ENCODE data around the gene SKIDA1.

Gene SKIDA1

DNA sequence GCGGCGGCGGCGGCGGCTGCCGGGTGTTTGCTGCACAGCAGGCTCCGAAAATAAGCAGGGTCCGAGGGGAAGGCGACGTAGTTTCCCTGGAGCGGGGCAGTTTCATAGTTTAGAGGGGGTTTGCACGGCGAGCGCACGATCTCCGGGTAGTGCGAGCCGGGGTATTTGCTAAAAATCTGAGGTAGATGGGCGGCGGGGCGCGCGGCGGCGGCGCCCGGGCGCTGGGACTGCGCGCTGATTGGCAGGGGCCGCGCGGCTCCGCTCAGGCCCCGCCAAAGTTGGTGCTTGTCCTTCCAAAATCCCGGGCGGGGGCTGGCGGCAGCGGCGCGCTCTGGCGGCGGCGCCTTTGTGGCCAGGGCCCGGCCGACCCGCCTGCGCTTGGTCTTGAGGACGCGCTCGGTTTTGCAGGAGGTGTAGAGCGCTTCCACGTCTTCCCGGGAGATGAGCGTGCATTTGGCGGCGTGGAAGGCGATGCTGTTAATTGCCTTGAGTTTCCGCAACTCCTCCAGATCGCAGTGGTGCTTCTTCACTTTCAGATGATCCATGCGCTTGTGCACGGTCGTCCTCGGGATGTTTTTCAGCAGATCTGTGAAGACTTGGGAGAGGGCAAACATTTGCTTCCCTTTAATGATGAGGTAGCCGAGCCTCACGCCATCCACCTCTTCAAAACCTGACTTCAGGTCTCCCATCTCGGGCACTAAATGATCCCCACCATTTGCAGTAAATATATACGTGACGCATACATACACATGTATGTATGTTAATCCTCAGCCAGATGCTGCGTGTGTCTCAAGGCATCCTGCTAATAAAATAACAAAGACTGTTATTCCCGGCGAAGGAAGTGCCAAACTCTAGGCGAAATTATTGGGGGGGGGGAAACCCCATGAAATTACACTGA, 8.1 kb downstream of the SKIDA1 start:
- TF ChIP-seq, protein P1, sequence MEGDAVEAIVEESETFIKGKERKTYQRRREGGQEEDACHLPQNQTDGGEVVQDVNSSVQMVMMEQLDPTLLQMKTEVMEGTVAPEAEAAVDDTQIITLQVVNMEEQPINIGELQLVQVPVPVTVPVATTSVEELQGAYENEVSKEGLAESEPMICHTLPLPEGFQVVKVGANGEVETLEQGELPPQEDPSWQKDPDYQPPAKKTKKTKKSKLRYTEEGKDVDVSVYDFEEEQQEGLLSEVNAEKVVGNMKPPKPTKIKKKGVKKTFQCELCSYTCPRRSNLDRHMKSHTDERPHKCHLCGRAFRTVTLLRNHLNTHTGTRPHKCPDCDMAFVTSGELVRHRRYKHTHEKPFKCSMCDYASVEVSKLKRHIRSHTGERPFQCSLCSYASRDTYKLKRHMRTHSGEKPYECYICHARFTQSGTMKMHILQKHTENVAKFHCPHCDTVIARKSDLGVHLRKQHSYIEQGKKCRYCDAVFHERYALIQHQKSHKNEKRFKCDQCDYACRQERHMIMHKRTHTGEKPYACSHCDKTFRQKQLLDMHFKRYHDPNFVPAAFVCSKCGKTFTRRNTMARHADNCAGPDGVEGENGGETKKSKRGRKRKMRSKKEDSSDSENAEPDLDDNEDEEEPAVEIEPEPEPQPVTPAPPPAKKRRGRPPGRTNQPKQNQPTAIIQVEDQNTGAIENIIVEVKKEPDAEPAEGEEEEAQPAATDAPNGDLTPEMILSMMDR (IDR thresholded peaks at IDR 0.05; ENCODE audit: low read depth, low read length): no peak
- TF ChIP-seq POLR2A (IDR thresholded peaks at IDR 0.05; ENCODE audit: extremely low read depth, insufficient read length): no peak
- TF ChIP-seq, protein P2, sequence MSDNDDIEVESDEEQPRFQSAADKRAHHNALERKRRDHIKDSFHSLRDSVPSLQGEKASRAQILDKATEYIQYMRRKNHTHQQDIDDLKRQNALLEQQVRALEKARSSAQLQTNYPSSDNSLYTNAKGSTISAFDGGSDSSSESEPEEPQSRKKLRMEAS (IDR thresholded peaks at IDR 0.05; ENCODE audit: low read depth, low read length): no peak
- no peak for TF ChIP-seq MYC (IDR thresholded peaks at IDR 0.05; ENCODE audit: low read depth, low read length)
- DNase-seq (ENCODE audit: low read depth): peak; percentile 69
- H3K4me3 ChIP-seq (ENCODE audit: low read depth, low read length): peak overlapping the region; percentile 55

DNA sequence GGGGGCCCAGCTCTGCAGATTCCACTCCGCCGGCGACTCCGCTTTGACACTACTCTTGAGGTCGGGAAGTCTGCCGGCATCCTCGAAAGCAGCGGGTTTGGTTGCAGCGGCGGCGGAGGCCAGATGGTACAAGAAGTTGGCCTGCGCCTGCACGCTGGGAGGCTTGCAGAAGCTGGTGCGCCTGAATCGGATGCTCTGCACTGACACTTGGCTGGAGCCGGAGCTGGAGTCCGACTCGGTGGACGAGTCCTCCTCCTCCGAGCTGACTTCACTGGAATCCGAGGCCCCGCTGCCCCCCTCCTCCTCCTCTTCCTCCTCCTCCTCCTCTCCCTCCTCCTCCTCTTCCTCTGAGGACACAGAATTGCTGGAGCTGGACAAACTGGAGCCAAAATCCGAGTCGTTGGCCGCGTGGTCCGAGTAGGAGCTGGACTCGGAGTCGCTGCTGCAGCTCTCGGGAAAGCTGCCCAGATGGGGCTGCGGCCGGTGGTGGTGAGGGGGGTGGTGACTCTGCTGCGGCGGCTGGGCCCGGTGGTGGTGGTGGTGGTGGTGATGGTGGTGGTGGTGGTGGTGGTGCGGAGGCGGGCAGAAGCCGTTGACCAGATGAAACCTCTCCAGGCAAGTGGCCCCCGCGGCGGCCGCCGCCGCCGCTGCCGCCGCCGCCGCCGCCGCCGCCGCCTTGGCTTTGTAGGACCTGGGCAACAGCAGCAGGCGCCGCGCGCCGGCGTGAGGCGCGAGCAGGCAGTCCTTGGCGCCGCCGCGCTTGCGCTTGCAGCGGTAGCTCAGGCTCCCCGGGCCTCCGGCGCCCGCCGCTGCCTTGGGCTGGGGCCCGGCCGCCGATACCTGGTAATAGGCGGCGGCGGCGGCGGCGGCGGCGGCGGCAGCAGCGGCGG, 9.0 kb downstream of the SKIDA1 start:
- peak; percentile 76 for DNase-seq (ENCODE audit: low read depth)
- H3K4me3 ChIP-seq (ENCODE audit: low read depth, low read length): peak overlapping the region; percentile 52
- no peak for TF ChIP-seq MYC (IDR thresholded peaks at IDR 0.05; ENCODE audit: low read depth, low read length)
- TF ChIP-seq, protein P2 (IDR thresholded peaks at IDR 0.05; ENCODE audit: low read depth, low read length): no peak
- TF ChIP-seq, protein P1 (IDR thresholded peaks at IDR 0.05; ENCODE audit: low read depth, low read length): no peak

DNA sequence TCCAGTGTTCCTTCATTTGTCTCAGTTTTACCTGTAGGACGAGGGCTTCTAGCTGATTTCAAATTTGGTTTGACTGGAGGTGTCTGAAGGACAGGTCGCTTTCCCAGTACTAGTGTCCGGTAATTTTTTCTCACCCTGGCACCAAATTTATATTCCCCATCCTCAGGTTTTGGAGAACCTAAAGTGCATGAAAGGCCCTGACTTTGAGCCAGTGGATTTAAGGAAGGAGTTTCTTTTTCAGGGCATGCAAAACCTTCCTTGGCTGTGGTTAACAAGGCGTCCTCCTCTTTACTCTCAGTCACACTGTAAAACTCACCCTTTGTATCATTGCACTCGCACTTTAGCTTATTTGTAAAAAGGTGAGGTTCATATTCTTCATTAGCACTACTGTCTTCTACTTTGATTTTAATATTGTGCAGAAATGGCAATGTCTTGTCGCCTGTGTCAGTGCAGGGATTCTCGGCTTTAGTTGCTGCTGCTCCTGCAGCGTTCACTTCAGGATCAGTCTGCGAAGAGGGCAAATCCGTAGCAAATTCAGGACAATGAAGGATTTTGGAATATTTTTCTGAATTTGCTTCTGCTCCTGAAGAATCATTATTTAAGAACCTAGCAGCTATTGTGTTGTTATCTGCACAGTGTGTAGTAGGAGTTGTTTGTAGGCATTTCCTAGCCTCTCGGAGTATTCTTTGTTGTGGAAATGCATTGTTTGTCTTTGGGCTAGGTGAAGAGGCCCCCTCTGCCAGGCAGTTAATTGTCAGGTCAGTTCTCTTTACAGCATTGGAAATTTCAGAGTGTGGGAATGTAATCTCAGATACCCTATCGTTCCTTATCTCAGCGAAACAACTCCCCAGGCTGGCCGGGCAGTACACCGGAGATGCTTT, 9.9 kb downstream of the SKIDA1 start:
- DNase-seq (ENCODE audit: low read depth): no peak
- no peak for TF ChIP-seq POLR2A (IDR thresholded peaks at IDR 0.05; ENCODE audit: extremely low read depth, insufficient read length)
- no peak for TF ChIP-seq MYC (IDR thresholded peaks at IDR 0.05; ENCODE audit: low read depth, low read length)
- TF ChIP-seq, protein P1 (IDR thresholded peaks at IDR 0.05; ENCODE audit: low read depth, low read length): no peak
- TF ChIP-seq, protein P2 (IDR thresholded peaks at IDR 0.05; ENCODE audit: low read depth, low read length): no peak
- H3K4me3 ChIP-seq (ENCODE audit: low read depth, low read length): no peak overlapping the region

DNA sequence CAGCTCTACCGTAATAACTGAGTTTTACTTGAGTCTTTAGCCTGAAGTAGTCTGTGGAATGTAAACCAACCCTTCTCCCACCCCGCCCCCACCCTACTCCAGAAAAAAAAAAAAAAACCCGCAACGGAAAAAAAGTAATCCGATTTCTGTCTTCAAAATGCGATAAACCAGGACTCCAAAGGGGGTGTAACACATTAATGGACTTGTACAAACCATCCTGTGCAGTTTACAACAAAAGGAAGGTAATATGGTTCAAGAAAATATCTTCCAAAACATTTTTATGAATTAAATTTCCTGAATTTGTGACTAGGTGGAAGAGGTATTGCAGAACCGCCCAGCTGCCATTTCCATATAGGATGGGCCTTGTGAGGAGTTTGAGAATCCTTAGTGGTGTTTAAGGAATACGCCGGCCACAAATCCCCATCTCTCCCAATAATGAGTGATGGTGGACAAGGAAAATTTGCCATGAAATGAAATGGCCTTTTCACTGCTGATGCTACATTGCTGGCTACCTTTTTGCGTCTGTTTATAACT, 10.6 kb downstream of the SKIDA1 start:
- no peak overlapping the region for H3K4me3 ChIP-seq (ENCODE audit: low read depth, low read length)
- DNase-seq (ENCODE audit: low read depth): no peak
- TF ChIP-seq, protein P2 (IDR thresholded peaks at IDR 0.05; ENCODE audit: low read depth, low read length): no peak
- TF ChIP-seq MYC (IDR thresholded peaks at IDR 0.05; ENCODE audit: low read depth, low read length) (no peak), POLR2A (IDR thresholded peaks at IDR 0.05; ENCODE audit: extremely low read depth, insufficient read length) (no peak)
- TF ChIP-seq, protein P1 (IDR thresholded peaks at IDR 0.05; ENCODE audit: low read depth, low read length): no peak
